H54 (cell line): ENCODE data around the gene LRP1B.

ENCODE experiments used
- DNase-seq: peaks from one replicate; pipeline ENCODE4 v3.0.0; 2011; ENCODE audit warnings: low spot score, mixed read lengths; ENCODE audit not compliant: insufficient read length
- FAIRE-seq: peaks from 3 replicates; lab custom pipeline; 2011; peaks lifted over from hg19 to GRCh38; lab: Jason Lieb, UNC
- POLR2A ChIP-seq: IDR thresholded peaks from 2 replicates; pipeline ENCODE4 v1.6.1; 2011; ENCODE audit warnings: low read depth, mild to moderate bottlenecking, low read length

LRP1B gene

GRCh38 chr2:140862181-140862580 lies 1268.6 kb downstream of the LRP1B start:
- no peak for TF ChIP-seq POLR2A
- DNase-seq (no peak), FAIRE-seq (no peak)

- DNase-seq = no peak
- FAIRE-seq = no peak
- TF ChIP-seq POLR2A = no peak
Measured at GRCh38 chr2:140861666-140862065, 1269.2 kb downstream of the LRP1B start.

GRCh38 chr2:140855471-140855870 lies 1275.3 kb downstream of the LRP1B start:
- TF ChIP-seq POLR2A = no peak
- FAIRE-seq (no peak), DNase-seq (no peak)

DNA sequence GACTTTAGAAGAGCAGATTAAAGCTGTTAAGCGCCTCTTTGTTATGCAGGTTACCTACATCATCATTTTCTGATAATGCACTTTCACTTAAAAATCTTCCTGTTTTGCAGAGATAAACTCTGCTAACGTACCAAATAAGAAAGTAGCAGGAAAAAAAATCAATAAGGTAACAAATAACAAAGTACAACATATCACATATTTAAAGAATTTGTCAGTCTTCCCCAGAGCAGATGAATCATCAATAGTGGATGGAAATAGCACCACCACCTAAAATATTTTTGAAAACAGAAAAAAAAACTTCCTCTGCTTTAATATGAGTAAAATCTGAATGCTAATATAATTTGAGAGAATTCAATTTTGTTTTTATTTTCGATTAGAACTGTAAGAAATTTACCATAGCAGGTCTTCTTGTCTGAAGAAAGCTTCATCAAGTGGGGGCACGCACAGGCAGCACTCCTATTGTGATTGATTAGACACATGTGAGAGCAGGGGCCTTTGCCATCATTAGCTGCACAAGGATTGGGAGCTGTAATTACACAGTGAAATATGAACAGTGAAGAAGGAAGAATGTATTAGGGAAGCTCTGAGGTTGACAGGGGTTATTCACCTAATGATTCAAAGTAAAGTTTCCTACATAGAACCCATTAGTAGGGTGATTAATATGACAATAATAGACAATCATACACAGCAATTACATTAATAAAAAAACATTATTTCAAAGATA lies 1279.4 kb downstream of the LRP1B start:
- TF ChIP-seq POLR2A = no peak
- no peak for DNase-seq
- no peak for FAIRE-seq

- no peak for DNase-seq
- no peak for FAIRE-seq
- TF ChIP-seq POLR2A = no peak
Measured at GRCh38 chr2:140843186-140843585, 1287.6 kb downstream of the LRP1B start.

GRCh38 chr2:140842110-140842509 lies 1288.7 kb downstream of the LRP1B start:
- FAIRE-seq = no peak
- no peak for TF ChIP-seq POLR2A
- DNase-seq = no peak

GRCh38 chr2:140841141-140841540 lies 1289.7 kb downstream of the LRP1B start:
- FAIRE-seq = no peak
- no peak for DNase-seq
- no peak for TF ChIP-seq POLR2A

GRCh38 chr2:140836826-140837225 lies 1294.0 kb downstream of the LRP1B start:
- no peak for FAIRE-seq

GRCh38 chr2:140835079-140835478 lies 1295.7 kb downstream of the LRP1B start:
- no peak for FAIRE-seq
- TF ChIP-seq POLR2A = no peak

More at GRCh38 chr2:140836826-140837225, 1294.0 kb downstream of the LRP1B start:
- TF ChIP-seq POLR2A = no peak
- no peak for DNase-seq

GRCh38 chr2:140814141-140814540 lies 1316.7 kb downstream of the LRP1B start:
- FAIRE-seq (no peak), DNase-seq (no peak)
- TF ChIP-seq POLR2A = no peak

More at GRCh38 chr2:140835079-140835478, 1295.7 kb downstream of the LRP1B start:
- no peak for DNase-seq

DNA sequence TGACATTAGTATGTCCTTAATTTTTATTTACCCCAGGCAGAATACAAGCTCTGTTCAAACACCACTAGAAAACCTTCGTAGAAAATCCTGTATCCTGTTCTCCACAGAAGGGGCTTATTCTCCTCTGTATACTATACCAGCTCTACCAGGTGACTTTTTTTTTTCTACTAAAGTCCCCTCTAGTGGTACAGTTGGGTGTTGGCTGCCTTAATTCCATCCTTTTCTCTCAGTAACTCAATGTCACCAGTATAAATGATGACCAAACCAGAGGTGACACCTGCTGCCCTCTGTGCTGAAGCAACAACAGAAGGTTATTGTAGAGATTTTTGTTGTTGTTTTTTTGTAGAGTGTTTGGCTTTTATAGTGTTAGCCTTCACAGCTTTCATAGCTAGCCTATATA lies 1322.0 kb downstream of the LRP1B start:
- TF ChIP-seq POLR2A = no peak
- DNase-seq (no peak), FAIRE-seq (no peak)

DNA sequence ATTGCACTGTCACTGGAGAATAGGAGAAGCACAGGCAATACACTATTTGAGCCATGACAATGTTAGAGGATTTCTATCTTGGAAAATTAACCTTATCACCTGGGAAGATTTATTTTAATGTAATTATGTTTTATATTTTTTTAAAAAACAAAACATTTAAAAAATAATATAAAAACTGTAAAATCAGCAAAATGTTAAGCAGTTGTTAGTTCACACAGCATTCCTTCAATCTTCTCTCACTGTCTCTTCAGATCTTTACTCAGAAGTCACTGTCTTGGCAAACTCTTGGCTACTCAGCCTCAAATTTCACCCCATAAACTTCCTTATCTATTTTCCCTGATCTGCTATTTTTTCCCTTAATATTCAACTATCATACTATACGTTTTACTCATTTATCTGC lies 1322.6 kb downstream of the LRP1B start:
- no peak for TF ChIP-seq POLR2A
- FAIRE-seq (no peak), DNase-seq (no peak)

DNA sequence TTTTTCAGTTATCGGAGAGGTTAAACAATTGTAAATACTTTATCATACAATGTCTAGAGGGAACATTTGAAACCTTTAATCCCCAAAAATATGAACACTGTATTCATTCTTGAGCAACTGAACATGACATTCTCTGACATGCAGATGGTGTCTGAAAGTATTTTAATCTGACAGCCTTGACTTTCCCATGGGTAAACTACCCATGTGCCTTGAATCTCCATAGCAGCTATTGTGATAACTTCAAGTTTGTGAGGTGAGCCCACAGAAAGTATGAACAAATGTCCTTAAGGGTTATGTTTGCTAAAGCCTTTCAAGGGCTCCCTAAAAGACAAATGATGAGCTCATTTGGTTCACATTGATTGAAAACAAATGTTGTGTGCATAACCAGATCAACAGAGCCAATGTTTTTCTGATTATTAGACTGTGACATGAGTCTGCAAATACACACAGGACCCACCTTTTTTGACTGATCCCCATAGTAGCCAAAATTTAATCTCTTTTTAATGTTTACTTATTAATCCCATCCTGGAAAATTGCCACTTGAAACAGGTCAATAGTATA lies 1326.0 kb downstream of the LRP1B start:
- FAIRE-seq = peak; percentile 36
- DNase-seq = no peak
- TF ChIP-seq POLR2A = no peak

- peak; percentile 6 for FAIRE-seq
- TF ChIP-seq POLR2A = no peak
- DNase-seq = no peak
Measured at GRCh38 chr2:140801311-140801710, 1329.5 kb downstream of the LRP1B start.

- FAIRE-seq (no peak), DNase-seq (no peak)
- TF ChIP-seq POLR2A = no peak
Measured at GRCh38 chr2:140797718-140798117, 1333.1 kb downstream of the LRP1B start.
